Mammary epithelial cell (primary cell): ENCODE data around the gene KIF26A.

Experiments
- EZH2 ChIP-seq: IDR thresholded peaks from 2 replicates; pipeline ENCODE4 v1.6.1; 2012; ENCODE audit warnings: low read length, inconsistent platforms, borderline replicate concordance
- TF ChIP-seq, protein P1 (sequence below), 2 donors: IDR thresholded peaks in 1 of 2; conservative IDR thresholded peaks in 1 of 2; 2 replicates each; pipeline ENCODE4 v1.5.1; 2011 to 2012; ENCODE audit warnings: inconsistent platforms in 2 of 2, low read length in 2 of 2, mild to moderate bottlenecking in 2 of 2, control low read depth in 1 of 2, low read depth in 1 of 2; ENCODE audit not compliant: insufficient read depth in 1 of 2; ENCODE audit errors: extremely low read depth in 1 of 2

DNA sequence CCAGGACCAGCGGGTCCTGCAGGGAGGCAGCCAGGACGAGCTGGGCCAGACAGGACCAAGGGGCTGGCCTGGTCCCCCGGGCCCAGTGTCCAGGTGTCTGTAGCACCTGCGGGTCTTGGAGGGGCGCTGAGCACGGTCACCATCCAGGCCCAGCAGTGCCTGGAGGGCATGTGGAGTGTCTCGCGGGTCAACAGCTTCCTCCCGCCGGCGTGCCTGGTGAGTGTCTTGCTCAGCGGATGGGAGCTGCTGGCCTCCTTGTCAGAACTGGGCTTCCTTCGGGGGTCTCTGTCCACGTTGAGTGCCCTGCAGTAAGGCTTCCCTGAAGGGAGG, 13.8 kb downstream of the KIF26A start:
- TF ChIP-seq, protein P1, sequence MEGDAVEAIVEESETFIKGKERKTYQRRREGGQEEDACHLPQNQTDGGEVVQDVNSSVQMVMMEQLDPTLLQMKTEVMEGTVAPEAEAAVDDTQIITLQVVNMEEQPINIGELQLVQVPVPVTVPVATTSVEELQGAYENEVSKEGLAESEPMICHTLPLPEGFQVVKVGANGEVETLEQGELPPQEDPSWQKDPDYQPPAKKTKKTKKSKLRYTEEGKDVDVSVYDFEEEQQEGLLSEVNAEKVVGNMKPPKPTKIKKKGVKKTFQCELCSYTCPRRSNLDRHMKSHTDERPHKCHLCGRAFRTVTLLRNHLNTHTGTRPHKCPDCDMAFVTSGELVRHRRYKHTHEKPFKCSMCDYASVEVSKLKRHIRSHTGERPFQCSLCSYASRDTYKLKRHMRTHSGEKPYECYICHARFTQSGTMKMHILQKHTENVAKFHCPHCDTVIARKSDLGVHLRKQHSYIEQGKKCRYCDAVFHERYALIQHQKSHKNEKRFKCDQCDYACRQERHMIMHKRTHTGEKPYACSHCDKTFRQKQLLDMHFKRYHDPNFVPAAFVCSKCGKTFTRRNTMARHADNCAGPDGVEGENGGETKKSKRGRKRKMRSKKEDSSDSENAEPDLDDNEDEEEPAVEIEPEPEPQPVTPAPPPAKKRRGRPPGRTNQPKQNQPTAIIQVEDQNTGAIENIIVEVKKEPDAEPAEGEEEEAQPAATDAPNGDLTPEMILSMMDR (conservative IDR thresholded peaks at IDR 0.05 in 1 of 2, IDR thresholded peaks at IDR 0.05 in 1 of 2; ENCODE audit: extremely low read depth in 1 of 2, insufficient read depth in 1 of 2, low read depth in 1 of 2, low read length in 2 of 2), result no peak
- no peak for TF ChIP-seq EZH2
